ENCODE measurements around the gene POU4F1.

The POU4F1 gene

GRCh38 chr13:78606471-78607408 is 3.4 kb upstream of the POU4F1 start:
- no peak for DNase-seq

GRCh38 chr13:78604782-78605611 is 1.6 kb upstream of the POU4F1 start:
- no peak for DNase-seq

- DNase-seq = no peak
Measured at GRCh38 chr13:78602561-78603239, 652 bp downstream of the POU4F1 start.

GRCh38 chr13:78601874-78602560 is 1.3 kb downstream of the POU4F1 start:
- peak; percentile 17 for DNase-seq

- DNase-seq = no peak
Measured at GRCh38 chr13:78601124-78601873, 2.1 kb downstream of the POU4F1 start.

- DNase-seq = no peak
Measured at GRCh38 chr13:78600280-78600883, 3.0 kb downstream of the POU4F1 start.

GRCh38 chr13:78599645-78600279 is 3.6 kb downstream of the POU4F1 start:
- no peak for DNase-seq

GRCh38 chr13:78598966-78599644 is 4.2 kb downstream of the POU4F1 start:
- no peak for DNase-seq

- DNase-seq = no peak
Measured at GRCh38 chr13:78598116-78598781, 5.1 kb downstream of the POU4F1 start.

- no peak for DNase-seq
Measured at GRCh38 chr13:78597602-78597932, 5.8 kb downstream of the POU4F1 start.

GRCh38 chr13:78596736-78597601 is 6.4 kb downstream of the POU4F1 start:
- no peak for DNase-seq

- no peak for DNase-seq
Measured at GRCh38 chr13:78596399-78596735, 7.0 kb downstream of the POU4F1 start.

GRCh38 chr13:78595495-78596398 is 7.6 kb downstream of the POU4F1 start:
- DNase-seq = no peak

- no peak for DNase-seq
Measured at GRCh38 chr13:78594456-78594975, 8.8 kb downstream of the POU4F1 start.

GRCh38 chr13:78593652-78594455 is 9.5 kb downstream of the POU4F1 start:
- no peak for DNase-seq

- no peak for DNase-seq
Measured at GRCh38 chr13:78593129-78593528, 10.2 kb downstream of the POU4F1 start.

- DNase-seq = no peak
Measured at GRCh38 chr13:78592584-78592983, 10.8 kb downstream of the POU4F1 start.
